HepG2 (cell line): ENCODE data around the gene ZNF519. TPM values are rescaled to one million over a fixed set of nuclear protein-coding genes. Genes with fewer than 3 reads are reported as not detected.

ENCODE experiments used
- ATAC-seq: fragments of 200-7000 bp; cut with Tn5 transposase; 3 replicates; pipeline ENCODE4 v1.9.1; 2020; ENCODE audit warnings: mild to moderate bottlenecking, moderate library complexity
- BruUV-seq: library from RNA; stranded (reverse); fragments of 400-500 nt; replicated peaks from 2 replicates; lab custom pipeline; 2021; lab: Mats Ljungman, UMichigan
- CTCF ChIA-PET: fragments of 300-600 bp; formaldehyde crosslinking; extraction: SDS; loops from one replicate; lab custom pipeline; 2021; ENCODE audit warnings: low total read pairs, inconsistent platforms, low intra/inter-chr PET ratio; lab: Yijun Ruan, JAX
- POLR2A ChIA-PET: fragments of 350-600 bp; sonication (Branson Sonifier 250); formaldehyde crosslinking; loops from one replicate; lab custom pipeline; 2020; ENCODE audit warnings: antibody characterized with exemption, inconsistent platforms; lab: Yijun Ruan, JAX
- DNase-seq: peaks from one replicate; pipeline ENCODE4 v3.0.0-alpha.2; 2015; ENCODE audit warnings: low spot score
- FAIRE-seq: peaks from 3 replicates; lab custom pipeline; 2011; peaks lifted over from hg19 to GRCh38; lab: Jason Lieb, UNC
- H2AFZ ChIP-seq: one replicate; pipeline ENCODE4 v1.6.1; 2011; ENCODE audit warnings: low read length, inconsistent platforms
- H3K27ac ChIP-seq: fragments of 300-600 bp; 3 replicates; pipeline ENCODE4 v1.8.0; 2011; ENCODE audit warnings: mixed run types, mild to moderate bottlenecking, mixed read lengths, low read length, inconsistent platforms; ENCODE audit not compliant: insufficient read depth; ENCODE audit errors: extremely low read length
- H3K27me3 ChIP-seq, 2 experiments: fragments of 200-600 bp in 1 of 2; 2 replicates in 1 of 2; 3 replicates in 1 of 2; pipeline versions ENCODE4 v1.6.0 to v1.8.0; 2011; ENCODE audit warnings: low read length in 2 of 2, mild to moderate bottlenecking in 2 of 2, moderate library complexity in 2 of 2, inconsistent platforms in 1 of 2; ENCODE audit not compliant: insufficient read depth in 2 of 2, control insufficient read depth in 1 of 2
- H3K36me3 ChIP-seq, 2 experiments: fragments of 200-600 bp in 1 of 2; replicated peaks in 1 of 2; 2 replicates in 1 of 2; 3 replicates in 1 of 2; pipeline versions ENCODE4 v1.5.1 to v1.8.0; 2011; ENCODE audit warnings: low read length in 2 of 2, inconsistent platforms in 1 of 2; ENCODE audit not compliant: insufficient read depth in 2 of 2, control insufficient read depth in 1 of 2
- H3K4me1 ChIP-seq: 2 replicates; pipeline ENCODE4 v1.5.1; 2012; ENCODE audit warnings: low read length, inconsistent platforms; ENCODE audit not compliant: insufficient read depth
- H3K4me2 ChIP-seq: 2 replicates; pipeline ENCODE4 v1.6.0; 2011; ENCODE audit warnings: low read depth, low read length, inconsistent platforms
- H3K4me3 ChIP-seq, 3 experiments: fragments of 200-600 bp in 1 of 3; sonication (generic), shearing (Covaris generic) in 1 of 3; replicated peaks in 1 of 3; 2 replicates each; pipeline ENCODE4 v1.5.1; 2011 to 2016; ENCODE audit warnings: low read length in 3 of 3, inconsistent platforms in 2 of 3, low read depth in 2 of 3, mild to moderate bottlenecking in 2 of 3, control low read depth in 1 of 3, mixed read lengths in 1 of 3; ENCODE audit not compliant: insufficient read depth in 1 of 3
- H3K79me2 ChIP-seq: one replicate; pipeline ENCODE4 v1.6.1; 2011; ENCODE audit warnings: low read length, inconsistent platforms; ENCODE audit not compliant: insufficient read depth
- H3K9ac ChIP-seq: 2 replicates; pipeline ENCODE4 v1.6.0; 2011; ENCODE audit warnings: mild to moderate bottlenecking, low read depth, low read length, inconsistent platforms; ENCODE audit not compliant: insufficient read depth
- H3K9me3 ChIP-seq: 2 replicates; pipeline ENCODE4 v1.5.1; 2012; ENCODE audit warnings: mild to moderate bottlenecking, low read length
- H4K20me1 ChIP-seq: 2 replicates; pipeline ENCODE4 v1.6.0; 2011; ENCODE audit warnings: inconsistent platforms, mild to moderate bottlenecking, low read length, moderate library complexity; ENCODE audit not compliant: insufficient read depth
- ARNTL ChIP-seq: sonication (generic); formaldehyde crosslinking; IDR thresholded peaks from 2 replicates; pipeline ENCODE4 v1.4.0; 2020; ENCODE audit warnings: mild to moderate bottlenecking, missing genetic modification reagents
- ETV5 ChIP-seq: IDR thresholded peaks from 2 replicates; pipeline ENCODE4 v1.6.1; 2018; ENCODE audit warnings: missing biosample characterization, missing genetic modification reagents, inconsistent platforms, borderline replicate concordance
- HHEX ChIP-seq: IDR thresholded peaks from 2 replicates; pipeline ENCODE4 v1.6.1; 2016; ENCODE audit warnings: control low read depth
- MXD4 ChIP-seq: IDR thresholded peaks from 2 replicates; pipeline ENCODE4 v1.6.1; 2016; ENCODE audit warnings: mild to moderate bottlenecking, missing biosample characterization, missing genetic modification reagents
- RFX3 ChIP-seq: IDR thresholded peaks from 2 replicates; pipeline ENCODE4 v1.6.1; 2016; ENCODE audit warnings: missing biosample characterization, missing genetic modification reagents
- ZFX ChIP-seq: sonication (generic); formaldehyde crosslinking; IDR thresholded peaks from 2 replicates; pipeline ENCODE4 v1.4.0; 2020; ENCODE audit warnings: mild to moderate bottlenecking, low read depth, missing genetic modification reagents, moderate library complexity
- ZIK1 ChIP-seq: sonication (generic); formaldehyde crosslinking; IDR thresholded peaks from 2 replicates; pipeline ENCODE4 v1.5.0; 2020; ENCODE audit warnings: mild to moderate bottlenecking, low read depth, missing genetic modification reagents, borderline replicate concordance
- ZNF143 ChIP-seq: sonication (generic); formaldehyde crosslinking; IDR thresholded peaks from 2 replicates; pipeline ENCODE4 v1.4.0; 2020; ENCODE audit warnings: missing genetic modification reagents
- ZNF510 ChIP-seq: sonication (generic); formaldehyde crosslinking; IDR thresholded peaks from 2 replicates; pipeline ENCODE4 v1.4.0; 2020; ENCODE audit warnings: low read depth, mild to moderate bottlenecking, missing genetic modification reagents
- ZNF512 ChIP-seq: sonication (generic); formaldehyde crosslinking; IDR thresholded peaks from 2 replicates; pipeline ENCODE4 v1.4.0; 2020; ENCODE audit warnings: mild to moderate bottlenecking, missing genetic modification reagents
- ZNF550 ChIP-seq: sonication (generic); formaldehyde crosslinking; IDR thresholded peaks from 2 replicates; pipeline ENCODE4 v1.4.0; 2020; ENCODE audit warnings: mild to moderate bottlenecking, missing genetic modification reagents, borderline replicate concordance
- ZNF558 ChIP-seq: sonication (generic); formaldehyde crosslinking; IDR thresholded peaks from 2 replicates; pipeline ENCODE4 v1.9.0; 2022; ENCODE audit warnings: mild to moderate bottlenecking, missing genetic modification reagents, borderline replicate concordance
- ZNF619 ChIP-seq: sonication (generic); formaldehyde crosslinking; IDR thresholded peaks from 2 replicates; pipeline ENCODE4 v1.4.0; 2020; ENCODE audit warnings: mild to moderate bottlenecking, missing genetic modification reagents
- ZSCAN9 ChIP-seq: IDR thresholded peaks from 2 replicates; pipeline ENCODE4 v1.6.1; 2016; ENCODE audit warnings: borderline replicate concordance
- WGBS: methylation state at CpG from one replicate; pipeline ENCODE4 v1.1.6; 2017; ENCODE audit warnings: low lambda C conversion rate; 5-methylcytosine and 5-hydroxymethylcytosine counted together
- in situ Hi-C: cut with HindIII; loops from 2 replicates; pipeline ENCODE4 v1.10.0; 2017; ENCODE audit warnings: low pct_unique_long_range_greater_than_20kb; ENCODE audit not compliant: extremely low pct_ligation_motif_present
- intact Hi-C: fragments of 100-400 bp; cut with micrococcal nuclease; formaldehyde crosslinking; loops from one replicate; pipeline ENCODE4 v1.10.0; 2022; ENCODE audit not compliant: unreplicated experiment
- polyA plus RNA-seq, 8 experiments: library from polyadenylated mRNA; depleted of rRNA in 3 of 8; stranded (reverse) in 7 of 8; unstranded in 1 of 8; fragments of >200 nt; fragmentation: Illumina TruSeq in 4 of 8; extraction: Trizol in 4 of 8; gene quantifications; 2 replicates each; pipeline versions ENCODE4 v1.2.1 to v1.2.3, GENCODE V29; 2011 to 2016; ENCODE audit warnings: low read depth in 4 of 8, missing spikeins in 1 of 8, mixed read lengths in 1 of 8; ENCODE audit not compliant: insufficient read depth in 1 of 8
- total RNA-seq, 5 experiments: library from RNA; depleted of rRNA; stranded (reverse); fragments of >200 nt; fragmentation: Illumina TruSeq; extraction: Trizol; gene quantifications; 2 replicates each; pipeline ENCODE4 v1.2.3, GENCODE V29; 2016; ENCODE audit warnings: low read depth in 1 of 5

Gene ZNF519
- total and polyA plus RNA-seq, 2 of the 13 experiments (the other 11 are each of a cell fraction or from before 2014, with no cell fraction given), result 7.3 to 11.1 TPM

DNA sequence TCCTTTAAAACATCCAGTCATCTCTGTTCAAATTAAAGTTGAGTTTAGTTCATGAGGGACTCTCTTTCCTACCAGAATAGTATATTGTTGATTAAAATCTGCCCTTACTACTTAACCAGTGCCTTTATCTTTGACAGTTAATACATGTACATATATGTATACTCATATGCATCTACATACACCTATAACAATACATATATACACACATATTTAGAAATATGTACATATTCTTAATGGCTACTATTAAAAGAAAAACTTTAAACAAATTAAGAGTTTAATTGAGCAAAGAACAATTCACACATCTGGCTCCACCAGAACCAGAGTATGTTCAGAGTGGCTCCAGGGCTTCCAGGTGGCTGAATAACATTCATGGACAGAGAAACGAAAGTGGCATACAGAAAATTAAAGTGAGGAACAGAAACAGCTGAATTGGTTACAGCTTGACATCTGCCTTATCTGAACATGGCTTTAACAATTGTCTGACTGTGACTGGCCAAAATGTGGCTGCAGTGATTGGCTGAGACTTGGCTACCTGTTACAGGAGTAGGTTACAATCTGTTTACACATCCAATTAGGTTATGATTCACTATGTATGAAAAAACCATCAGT is 38.8 kb downstream of the ZNF519 start:
- DNase-seq (no peak), FAIRE-seq (no peak), ATAC-seq (no peak)
- Histone ChIP-seq H3K27ac (no peak overlapping the region), H3K27me3 (no peaks in the 10 kb centered on the region), H3K4me3 (no peak overlapping the region), H3K9me3 (no peaks in the 10 kb centered on the region), H4K20me1 (no peaks in the 10 kb centered on the region), H3K4me2 (no peak overlapping the region), H3K4me1 (peaks cover 14% of the 10 kb centered on the region), H3K79me2 (no peaks in the 10 kb centered on the region), H3K36me3 (no peaks in the 10 kb centered on the region)
- intact Hi-C loops (no loop called here), in situ Hi-C loops (no loop called here)
- CTCF ChIA-PET, result no interaction called here
- no TSS peak for BruUV-seq
- WGBS, result 12% methylated on average over 1 of the region's 1 CpG
- POLR2A ChIA-PET, result no interaction called here
- TF ChIP-seq ZSCAN9 (CRISPR knock-in tag) (no peak), ZNF510 (CRISPR knock-in tag) (no peak), ZNF558 (CRISPR knock-in tag) (no peak), MXD4 (CRISPR knock-in tag) (no peak), ZNF550 (CRISPR knock-in tag) (no peak), ZNF143 (no peak), ZNF512 (CRISPR knock-in tag) (no peak), RFX3 (no peak), ZIK1 (no peak), HHEX (CRISPR knock-in tag) (no peak), ETV5 (CRISPR knock-in tag) (no peak), ZNF619 (CRISPR knock-in tag) (no peak), ZFX (CRISPR knock-in tag) (no peak), ARNTL (no peak)
- TF ChIP-seq, all 625 proteins: peak for 0
- no peak overlapping the region for H3K9ac ChIP-seq
- H2AFZ ChIP-seq, result no peak overlapping the region
